SU-DHL-6 (cell line): ENCODE results near the gene BPIFB2.

Experiments used
- H2AFZ ChIP-seq: fragments of 200-600 bp; sonication (generic); 2 replicates; pipeline ENCODE4 v1.6.1; 2014; ENCODE audit warnings: low read depth, mild to moderate bottlenecking, moderate library complexity, mixed read lengths, antibody characterized with exemption, low read length; ENCODE audit not compliant: severe bottlenecking
- H3F3A ChIP-seq: fragments of 200-600 bp; shearing (Covaris generic); 2 replicates; pipeline ENCODE4 v1.6.0; 2016; ENCODE audit warnings: antibody characterized with exemption, mild to moderate bottlenecking; ENCODE audit not compliant: insufficient read depth
- H3K27ac ChIP-seq: fragments of 200-600 bp; sonication (generic); 2 replicates; pipeline ENCODE4 v1.5.1; 2016; ENCODE audit warnings: low read depth, mild to moderate bottlenecking, low read length, moderate library complexity, mixed read lengths
- H3K27me3 ChIP-seq: fragments of 200-600 bp; sonication (generic), shearing (Covaris generic); 2 replicates; pipeline ENCODE4 v1.6.0; 2014; ENCODE audit warnings: mild to moderate bottlenecking, low read length
- H3K36me3 ChIP-seq: fragments of 200-600 bp; sonication (generic); 2 replicates; pipeline ENCODE4 v1.6.1; 2014; ENCODE audit warnings: mild to moderate bottlenecking, low read length, mixed read lengths
- H3K4me2 ChIP-seq: fragments of 300-600, 200-600 bp; shearing (Covaris generic), sonication (generic); 2 replicates; pipeline ENCODE4 v1.6.0; 2014; ENCODE audit warnings: low read length, low read depth, mild to moderate bottlenecking; ENCODE audit not compliant: poor library complexity, severe bottlenecking
- H3K4me3 ChIP-seq: fragments of 200-600 bp; sonication (generic); 2 replicates; pipeline ENCODE4 v1.5.1; 2014; ENCODE audit warnings: antibody characterized with exemption, low read length, mild to moderate bottlenecking, mixed read lengths; ENCODE audit not compliant: insufficient read depth, poor library complexity, severe bottlenecking
- H3K79me2 ChIP-seq: fragments of 200-600 bp; sonication (generic); 2 replicates; pipeline ENCODE4 v1.6.1; 2014; ENCODE audit warnings: mild to moderate bottlenecking, low read length, moderate library complexity; ENCODE audit not compliant: insufficient read depth
- H3K9ac ChIP-seq: fragments of 200-600 bp; sonication (generic); 2 replicates; pipeline ENCODE4 v1.7.0; 2014; ENCODE audit warnings: mild to moderate bottlenecking, low read length
- H3K9me2 ChIP-seq: fragments of 200-600 bp; sonication (generic); replicated peaks from 2 replicates; pipeline ENCODE4 v1.6.1; 2014; ENCODE audit warnings: low read length; ENCODE audit not compliant: insufficient read depth
- H3K9me3 ChIP-seq: fragments of 200-600 bp; sonication (generic); 2 replicates; pipeline ENCODE4 v1.6.1; 2014; ENCODE audit warnings: low read length, mixed read lengths; ENCODE audit not compliant: insufficient read depth
- H4K20me1 ChIP-seq: fragments of 200-600 bp; sonication (generic); 2 replicates; pipeline ENCODE4 v1.6.1; 2014; ENCODE audit warnings: low read depth, mild to moderate bottlenecking, antibody characterized with exemption, low read length, moderate library complexity, mixed read lengths
- EZH2phosphoT487 ChIP-seq: fragments of 200-600 bp; sonication (generic), shearing (Covaris generic); conservative IDR thresholded peaks from 2 replicates; pipeline ENCODE4 v1.6.1; 2018; ENCODE audit warnings: mild to moderate bottlenecking, antibody characterized with exemption, low read length, moderate library complexity, mixed read lengths
- TF ChIP-seq, protein P1 (sequence below): fragments of 200-600 bp; sonication (generic); IDR thresholded peaks from one replicate; pipeline ENCODE4 v1.5.1; 2017; ENCODE audit warnings: antibody characterized with exemption, mild to moderate bottlenecking, low read length, moderate library complexity; ENCODE audit not compliant: insufficient read depth, poor library complexity, severe bottlenecking

The BPIFB2 gene

GRCh38 chr20:33063271-33063670 is 55.8 kb downstream of the BPIFB2 start:
- H3K27me3 ChIP-seq = no peaks in the 10 kb centered on the region
- no peaks in the 10 kb centered on the region for H3K9me3 ChIP-seq
- H3F3A ChIP-seq = no peaks in the 10 kb centered on the region
- no peaks in the 10 kb centered on the region for H3K36me3 ChIP-seq
- H3K4me3 ChIP-seq = no peak overlapping the region
- H3K9me2 ChIP-seq = no peaks in the 10 kb centered on the region
- H3K9ac ChIP-seq = no peak overlapping the region
- H3K4me2 ChIP-seq = no peak overlapping the region
- TF ChIP-seq EZH2phosphoT487 = no peak
- TF ChIP-seq, protein P1, sequence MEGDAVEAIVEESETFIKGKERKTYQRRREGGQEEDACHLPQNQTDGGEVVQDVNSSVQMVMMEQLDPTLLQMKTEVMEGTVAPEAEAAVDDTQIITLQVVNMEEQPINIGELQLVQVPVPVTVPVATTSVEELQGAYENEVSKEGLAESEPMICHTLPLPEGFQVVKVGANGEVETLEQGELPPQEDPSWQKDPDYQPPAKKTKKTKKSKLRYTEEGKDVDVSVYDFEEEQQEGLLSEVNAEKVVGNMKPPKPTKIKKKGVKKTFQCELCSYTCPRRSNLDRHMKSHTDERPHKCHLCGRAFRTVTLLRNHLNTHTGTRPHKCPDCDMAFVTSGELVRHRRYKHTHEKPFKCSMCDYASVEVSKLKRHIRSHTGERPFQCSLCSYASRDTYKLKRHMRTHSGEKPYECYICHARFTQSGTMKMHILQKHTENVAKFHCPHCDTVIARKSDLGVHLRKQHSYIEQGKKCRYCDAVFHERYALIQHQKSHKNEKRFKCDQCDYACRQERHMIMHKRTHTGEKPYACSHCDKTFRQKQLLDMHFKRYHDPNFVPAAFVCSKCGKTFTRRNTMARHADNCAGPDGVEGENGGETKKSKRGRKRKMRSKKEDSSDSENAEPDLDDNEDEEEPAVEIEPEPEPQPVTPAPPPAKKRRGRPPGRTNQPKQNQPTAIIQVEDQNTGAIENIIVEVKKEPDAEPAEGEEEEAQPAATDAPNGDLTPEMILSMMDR = no peak
- H2AFZ ChIP-seq = no peak overlapping the region
- H3K79me2 ChIP-seq = no peaks in the 10 kb centered on the region
- H3K27ac ChIP-seq = no peak overlapping the region
- H4K20me1 ChIP-seq = no peaks in the 10 kb centered on the region

DNA sequence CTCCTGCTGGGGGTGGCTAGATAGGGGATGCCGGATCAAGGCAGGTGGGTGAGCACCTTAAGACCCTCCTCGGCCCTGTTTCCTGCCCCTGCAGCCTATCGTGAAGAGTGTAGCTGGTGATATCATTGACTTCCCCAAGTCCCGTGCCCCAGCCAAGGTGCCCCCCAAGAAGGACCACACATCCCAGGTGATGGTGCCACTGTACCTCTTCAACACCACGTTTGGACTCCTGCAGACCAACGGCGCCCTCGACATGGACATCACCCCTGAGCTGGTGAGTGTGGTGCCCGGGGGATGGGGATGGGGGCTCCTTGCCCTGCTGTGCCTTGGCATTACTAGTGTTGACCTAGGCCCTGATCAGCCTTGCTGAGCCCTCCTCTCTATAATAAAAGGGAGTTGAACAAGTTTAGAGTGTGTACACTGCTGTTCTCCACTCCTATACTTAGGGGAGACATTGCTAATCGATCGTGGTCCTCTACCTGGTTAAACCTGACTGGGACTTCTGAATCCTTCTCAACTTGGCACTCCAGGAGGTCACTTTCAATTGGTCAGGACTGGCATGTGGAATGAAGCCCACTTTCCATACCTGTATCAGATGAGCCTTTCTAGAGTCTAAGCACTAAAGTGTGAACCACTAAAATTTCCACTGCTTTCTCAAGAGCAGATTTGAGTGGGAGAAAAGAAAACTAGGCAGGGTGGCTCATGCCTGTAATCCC is 57.2 kb downstream of the BPIFB2 start:
- no peaks in the 10 kb centered on the region for H3K9me3 ChIP-seq
- no peaks in the 10 kb centered on the region for H3K79me2 ChIP-seq
- no peak overlapping the region for H3K27ac ChIP-seq
- H3K9ac ChIP-seq = no peak overlapping the region
- no peaks in the 10 kb centered on the region for H3K36me3 ChIP-seq
- no peak overlapping the region for H2AFZ ChIP-seq
- no peaks in the 10 kb centered on the region for H3F3A ChIP-seq
- H3K27me3 ChIP-seq = no peaks in the 10 kb centered on the region
- no peaks in the 10 kb centered on the region for H3K9me2 ChIP-seq
- no peaks in the 10 kb centered on the region for H4K20me1 ChIP-seq
- H3K4me2 ChIP-seq = no peak overlapping the region
- H3K4me3 ChIP-seq = no peak overlapping the region
- no peak for TF ChIP-seq EZH2phosphoT487
- TF ChIP-seq, protein P1 = no peak

GRCh38 chr20:33065785-33066184 is 58.3 kb downstream of the BPIFB2 start:
- Histone ChIP-seq H3K9me2 (no peaks in the 10 kb centered on the region), H3K9me3 (no peaks in the 10 kb centered on the region), H4K20me1 (no peaks in the 10 kb centered on the region), H3K9ac (no peak overlapping the region), H3K36me3 (no peaks in the 10 kb centered on the region), H3K4me3 (no peak overlapping the region), H3F3A (no peaks in the 10 kb centered on the region), H3K27ac (no peak overlapping the region), H3K79me2 (no peaks in the 10 kb centered on the region), H2AFZ (no peak overlapping the region), H3K4me2 (no peak overlapping the region), H3K27me3 (no peaks in the 10 kb centered on the region)
- TF ChIP-seq, protein P1 = no peak
- TF ChIP-seq EZH2phosphoT487 = no peak
